ENCODE results near the gene CHMP4A. TPM values are rescaled to one million over a fixed set of nuclear protein-coding genes. Genes with fewer than 3 reads are reported as not detected.

CHMP4A gene
- total RNA-seq, 1 donor from 2014 or later = 27.0 TPM

DNA sequence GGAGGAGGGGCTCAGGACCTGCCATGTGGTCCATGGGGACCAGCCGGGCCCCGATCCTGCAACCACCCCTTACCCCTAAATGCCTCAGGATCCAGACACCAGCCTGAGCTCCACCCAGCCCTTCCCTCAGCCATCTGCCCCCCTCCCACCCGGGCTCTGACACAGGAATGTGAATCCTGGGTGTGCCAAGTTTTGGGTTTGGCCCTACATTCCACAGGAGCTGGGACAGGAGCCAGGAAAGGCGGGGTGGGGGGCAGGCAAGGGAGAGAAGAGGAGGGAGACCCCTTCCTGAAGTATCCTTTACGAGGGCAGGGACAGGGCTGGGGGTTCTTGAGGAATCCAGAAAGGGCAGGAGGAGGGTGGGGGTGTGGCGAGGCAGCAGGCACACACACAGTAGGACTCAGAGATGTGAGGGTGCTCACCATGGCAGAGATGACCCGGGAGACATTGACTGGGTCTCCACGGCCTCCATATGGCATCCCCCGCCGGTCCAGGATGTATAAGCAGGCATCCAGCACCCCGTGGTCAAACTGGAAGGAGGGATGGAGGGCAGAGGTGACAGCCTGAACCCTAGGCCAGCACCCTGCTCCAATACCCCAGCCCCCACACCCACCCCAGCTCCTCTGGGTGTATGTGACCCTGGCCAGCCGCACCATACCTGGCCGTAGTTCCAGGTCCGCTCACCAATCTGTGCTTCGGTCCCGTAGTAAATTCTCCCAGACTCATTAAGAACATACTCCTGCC, 46.2 kb upstream of the CHMP4A start:
- DNase-seq (ENCODE audit: low spot score in 2 of 2) = no peak
- no peaks in the 10 kb centered on the region for H3K27me3 ChIP-seq
- H3K27ac ChIP-seq = no peak overlapping the region
- H3K9me3 ChIP-seq = no peaks in the 10 kb centered on the region
- TF ChIP-seq, protein P1, sequence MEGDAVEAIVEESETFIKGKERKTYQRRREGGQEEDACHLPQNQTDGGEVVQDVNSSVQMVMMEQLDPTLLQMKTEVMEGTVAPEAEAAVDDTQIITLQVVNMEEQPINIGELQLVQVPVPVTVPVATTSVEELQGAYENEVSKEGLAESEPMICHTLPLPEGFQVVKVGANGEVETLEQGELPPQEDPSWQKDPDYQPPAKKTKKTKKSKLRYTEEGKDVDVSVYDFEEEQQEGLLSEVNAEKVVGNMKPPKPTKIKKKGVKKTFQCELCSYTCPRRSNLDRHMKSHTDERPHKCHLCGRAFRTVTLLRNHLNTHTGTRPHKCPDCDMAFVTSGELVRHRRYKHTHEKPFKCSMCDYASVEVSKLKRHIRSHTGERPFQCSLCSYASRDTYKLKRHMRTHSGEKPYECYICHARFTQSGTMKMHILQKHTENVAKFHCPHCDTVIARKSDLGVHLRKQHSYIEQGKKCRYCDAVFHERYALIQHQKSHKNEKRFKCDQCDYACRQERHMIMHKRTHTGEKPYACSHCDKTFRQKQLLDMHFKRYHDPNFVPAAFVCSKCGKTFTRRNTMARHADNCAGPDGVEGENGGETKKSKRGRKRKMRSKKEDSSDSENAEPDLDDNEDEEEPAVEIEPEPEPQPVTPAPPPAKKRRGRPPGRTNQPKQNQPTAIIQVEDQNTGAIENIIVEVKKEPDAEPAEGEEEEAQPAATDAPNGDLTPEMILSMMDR (IDR thresholded peaks at IDR 0.05) = no peak
- intact Hi-C loops (cut with DNase I) = no loop called here
- H3K4me3 ChIP-seq = no peak overlapping the region
- no peaks in the 10 kb centered on the region for H3K4me1 ChIP-seq
- H3K36me3 ChIP-seq = no peaks in the 10 kb centered on the region

DNA sequence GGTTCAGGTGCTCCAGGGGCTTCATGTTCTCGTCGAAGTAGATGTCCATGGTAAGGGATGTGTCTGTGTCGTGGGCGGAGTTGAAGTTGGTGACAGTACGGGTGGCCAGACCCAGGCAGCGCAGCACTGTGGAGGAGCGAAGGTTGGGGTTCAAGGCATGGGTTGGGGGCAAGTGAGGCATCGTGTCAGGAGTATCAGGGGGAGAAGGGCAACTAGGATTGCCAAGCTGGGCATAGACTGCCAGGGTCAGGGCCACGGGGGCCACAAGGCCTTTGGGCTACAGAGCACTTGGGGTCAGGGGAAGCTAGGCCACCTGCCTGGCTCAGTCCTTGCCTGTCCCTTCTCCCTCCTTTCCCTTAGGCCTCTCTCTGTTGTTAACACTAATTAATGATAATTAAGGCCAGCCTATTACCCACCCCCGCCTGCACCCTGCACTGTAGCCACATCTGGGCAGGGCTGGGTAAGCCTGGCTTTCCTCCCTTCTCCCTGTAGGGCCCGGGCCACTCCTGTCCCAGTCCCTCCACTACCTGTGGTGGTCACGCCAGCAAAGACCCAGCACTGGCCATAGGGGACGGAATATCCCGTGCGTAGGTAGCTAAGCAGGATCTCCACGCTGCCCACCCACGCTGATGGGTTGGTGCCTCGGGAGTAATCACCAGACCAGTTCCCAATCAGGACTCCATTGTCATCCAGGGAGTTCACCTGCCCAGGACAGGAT, 45.4 kb upstream of the CHMP4A start:
- Histone ChIP-seq H3K27ac (no peak overlapping the region), H3K4me1 (no peaks in the 10 kb centered on the region), H3K36me3 (no peaks in the 10 kb centered on the region), H3K4me3 (no peak overlapping the region), H3K9me3 (no peaks in the 10 kb centered on the region), H3K27me3 (no peaks in the 10 kb centered on the region)
- TF ChIP-seq, protein P1 (IDR thresholded peaks at IDR 0.05) = no peak
- no peak for DNase-seq (ENCODE audit: low spot score in 2 of 2)
- intact Hi-C loops (cut with DNase I) = no loop called here

DNA sequence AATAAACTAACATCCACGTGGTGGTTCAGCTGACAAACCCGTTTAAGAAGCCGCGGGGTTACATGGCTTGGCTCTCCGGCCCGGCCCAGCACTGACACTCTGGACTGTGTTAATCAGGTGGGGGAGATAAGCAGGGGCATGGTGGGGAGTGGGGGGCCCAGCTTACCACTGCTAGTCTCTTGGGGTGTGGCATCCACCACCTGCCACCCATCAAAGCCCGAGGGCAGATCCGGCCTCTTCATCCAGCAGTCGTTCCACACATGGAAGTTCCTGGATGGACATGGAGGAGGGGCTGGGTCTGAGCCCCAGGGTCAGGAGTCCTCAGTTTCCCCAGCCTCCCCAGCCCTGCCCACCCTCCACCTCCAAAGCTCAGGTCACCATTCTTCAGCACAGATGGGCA, 44.8 kb upstream of the CHMP4A start:
- intact Hi-C loops (cut with DNase I) = no loop called here
- TF ChIP-seq, protein P1 (IDR thresholded peaks at IDR 0.05) = no peak
- Histone ChIP-seq H3K27ac (no peak overlapping the region), H3K9me3 (no peaks in the 10 kb centered on the region), H3K36me3 (no peaks in the 10 kb centered on the region), H3K4me1 (no peaks in the 10 kb centered on the region), H3K27me3 (no peaks in the 10 kb centered on the region), H3K4me3 (no peak overlapping the region)
- DNase-seq (ENCODE audit: low spot score in 2 of 2) = no peak

DNA sequence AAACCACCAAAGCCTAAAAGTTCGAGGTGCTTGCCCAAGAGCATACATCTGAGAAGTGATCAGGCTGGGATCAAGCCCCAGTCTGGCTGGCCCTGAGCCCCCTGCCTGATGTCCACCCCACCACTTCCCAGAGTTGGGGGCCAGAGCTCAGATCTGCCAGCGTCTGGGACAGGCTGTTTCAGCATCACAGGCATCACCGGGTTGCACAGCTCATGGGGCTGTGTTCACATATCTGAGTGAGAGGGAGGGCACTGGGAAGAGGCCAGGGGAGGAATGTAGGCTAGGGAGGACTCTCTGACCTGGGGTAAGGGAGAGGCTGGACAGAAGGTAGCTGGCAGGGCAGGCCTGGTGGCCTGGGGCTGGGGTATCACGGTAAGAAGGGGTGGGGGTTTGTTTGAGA, 43.7 kb upstream of the CHMP4A start:
- TF ChIP-seq, protein P1 (IDR thresholded peaks at IDR 0.05) = no peak
- H3K27me3 ChIP-seq = no peaks in the 10 kb centered on the region
- H3K4me1 ChIP-seq = no peaks in the 10 kb centered on the region
- no peaks in the 10 kb centered on the region for H3K9me3 ChIP-seq
- no peak for DNase-seq (ENCODE audit: low spot score in 2 of 2)
- no peak overlapping the region for H3K4me3 ChIP-seq
- no peak overlapping the region for H3K27ac ChIP-seq
- intact Hi-C loops (cut with DNase I) = no loop called here
- H3K36me3 ChIP-seq = no peaks in the 10 kb centered on the region

DNA sequence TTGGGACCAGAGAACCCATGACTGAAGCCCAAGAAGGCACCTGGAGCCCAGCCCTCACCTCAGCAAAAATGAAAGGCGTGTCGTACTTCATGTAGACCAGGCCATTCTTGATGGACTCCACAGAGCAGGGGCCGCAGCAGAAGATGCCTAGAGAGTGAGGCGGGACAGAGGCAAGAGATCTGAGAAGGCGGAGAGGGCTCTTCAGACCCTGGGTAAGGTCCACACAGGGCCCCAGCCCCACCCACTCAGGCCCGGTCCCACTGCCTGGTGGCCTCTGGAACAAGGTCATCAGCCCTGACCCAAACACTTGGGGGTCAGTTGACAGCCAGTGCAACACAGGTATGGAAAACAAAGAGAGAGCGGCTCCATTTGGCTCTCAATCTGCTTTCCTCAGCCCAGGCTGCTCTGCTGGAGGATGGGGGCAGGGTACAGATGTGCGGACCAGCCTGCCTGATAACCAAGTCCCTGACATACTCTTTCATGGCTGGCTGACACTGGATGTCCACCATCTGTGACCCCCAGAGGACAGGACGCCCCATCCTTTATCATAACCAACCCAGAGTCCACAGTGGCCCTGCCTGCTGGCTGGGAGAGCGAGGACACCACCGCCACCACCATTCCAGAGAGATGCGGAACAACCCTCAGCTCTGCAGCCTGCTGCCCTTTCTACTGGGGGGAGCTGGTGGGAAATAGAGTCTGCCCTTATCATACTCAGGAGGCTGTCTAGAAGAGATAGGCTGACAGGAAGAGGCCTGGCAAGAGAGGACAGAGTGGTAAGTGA, 42.8 kb upstream of the CHMP4A start:
- Histone ChIP-seq H3K27ac (no peak overlapping the region), H3K27me3 (no peaks in the 10 kb centered on the region), H3K4me3 (no peak overlapping the region), H3K9me3 (no peaks in the 10 kb centered on the region), H3K4me1 (no peaks in the 10 kb centered on the region), H3K36me3 (no peaks in the 10 kb centered on the region)
- intact Hi-C loops (cut with DNase I) = no loop called here
- DNase-seq (ENCODE audit: low spot score in 2 of 2) = no peak
- TF ChIP-seq, protein P1 (IDR thresholded peaks at IDR 0.05) = no peak
